WTC11 (cell line): ENCODE results near the gene ALDH8A1. TPM values are rescaled to one million over a fixed set of nuclear protein-coding genes. Genes with fewer than 3 reads are reported as not detected.

Source experiments
- ATAC-seq: fragments of 200-7000 bp; cut with Tn5 transposase; 2 replicates; pipeline ENCODE4 v1.10.0; 2021; ENCODE audit warnings: mild to moderate bottlenecking, moderate library complexity
- CTCF ChIA-PET: fragments of 300-600 bp; sonication (Branson Sonifier 250); formaldehyde crosslinking; loops from one replicate; lab custom pipeline; 2021; ENCODE audit warnings: antibody characterized with exemption; lab: Charles Lee
- POLR2A ChIA-PET: fragments of 350-600 bp; sonication (Branson Sonifier 250); formaldehyde crosslinking; loops from one replicate; lab custom pipeline; 2021; ENCODE audit warnings: antibody characterized with exemption; lab: Charles Lee
- DNase-seq: peaks from one replicate; pipeline ENCODE4 v3.0.0; 2021; ENCODE audit warnings: low spot score
- H3K27ac Mint-ChIP-seq: 2 replicates; pipeline ENCODE4 v1.8.0; 2021; ENCODE audit warnings: mixed read lengths
- H3K27me3 Mint-ChIP-seq: 2 replicates; pipeline ENCODE4 v1.8.0; 2021; ENCODE audit warnings: low read depth, mild to moderate bottlenecking, moderate library complexity, mixed read lengths
- H3K36me3 Mint-ChIP-seq: 2 replicates; pipeline ENCODE4 v1.8.0; 2021; ENCODE audit warnings: mixed read lengths
- H3K4me1 Mint-ChIP-seq: 2 replicates; pipeline ENCODE4 v1.8.0; 2022; ENCODE audit warnings: mixed read lengths
- H3K4me3 Mint-ChIP-seq: 2 replicates; pipeline ENCODE4 v1.8.0; 2021; ENCODE audit warnings: mild to moderate bottlenecking, moderate library complexity, mixed read lengths
- H3K9me3 Mint-ChIP-seq: 2 replicates; pipeline ENCODE4 v1.8.0; 2021; ENCODE audit warnings: mixed read lengths
- AR ChIP-seq: fragments of 250-450 bp; sonication (Bioruptor Pico); IDR thresholded peaks from 2 replicates; pipeline ENCODE4 v1.9.0; 2021; ENCODE audit warnings: mild to moderate bottlenecking
- ATF6 ChIP-seq: sonication (generic); formaldehyde crosslinking; IDR thresholded peaks from 2 replicates; pipeline ENCODE4 v1.8.1; 2023; ENCODE audit warnings: mild to moderate bottlenecking, missing genetic modification reagents
- E2F4 ChIP-seq: sonication (generic); formaldehyde crosslinking; IDR thresholded peaks from 2 replicates; pipeline ENCODE4 v1.8.1; 2022; ENCODE audit warnings: low read depth, mild to moderate bottlenecking, moderate library complexity, missing genetic modification reagents, borderline replicate concordance
- ELF4 ChIP-seq: sonication (generic); formaldehyde crosslinking; IDR thresholded peaks from 2 replicates; pipeline ENCODE4 v1.8.1; 2022; ENCODE audit warnings: low read depth, mild to moderate bottlenecking, moderate library complexity, missing genetic modification reagents
- HMGXB4 ChIP-seq: sonication (generic); formaldehyde crosslinking; IDR thresholded peaks from 2 replicates; pipeline ENCODE4 v1.8.1; 2023; ENCODE audit warnings: mild to moderate bottlenecking, moderate library complexity, missing genetic modification reagents
- JAZF1 ChIP-seq: fragments of 250-450 bp; sonication (Bioruptor Pico); IDR thresholded peaks from 2 replicates; pipeline ENCODE4 v1.9.0; 2021; ENCODE audit warnings: moderate library complexity, mild to moderate bottlenecking, inconsistent platforms
- NFE2L1 ChIP-seq: sonication (generic); formaldehyde crosslinking; IDR thresholded peaks from 2 replicates; pipeline ENCODE4 v1.8.1; 2023; ENCODE audit warnings: missing genetic modification reagents
- NFYB ChIP-seq: sonication (generic); formaldehyde crosslinking; conservative IDR thresholded peaks from 2 replicates; pipeline ENCODE4 v1.8.0; 2022; ENCODE audit warnings: low read depth, missing genetic modification reagents
- NR1H2 ChIP-seq: sonication (generic); formaldehyde crosslinking; IDR thresholded peaks from 2 replicates; pipeline ENCODE4 v1.9.0; 2021; ENCODE audit warnings: mild to moderate bottlenecking, moderate library complexity, missing genetic modification reagents
- SMAD3 ChIP-seq: sonication (generic); formaldehyde crosslinking; IDR thresholded peaks from 2 replicates; pipeline ENCODE4 v1.8.0; 2022; ENCODE audit warnings: missing genetic modification reagents, mild to moderate bottlenecking, borderline replicate concordance
- SP1 ChIP-seq: sonication (generic); formaldehyde crosslinking; conservative IDR thresholded peaks from 2 replicates; pipeline ENCODE4 v1.8.1; 2022; ENCODE audit warnings: missing genetic modification reagents
- TCF7 ChIP-seq: sonication (generic); formaldehyde crosslinking; IDR thresholded peaks from 2 replicates; pipeline ENCODE4 v1.8.0; 2022; ENCODE audit warnings: mild to moderate bottlenecking, low read depth, missing genetic modification reagents, moderate library complexity
- TEAD1 ChIP-seq: sonication (generic); formaldehyde crosslinking; IDR thresholded peaks from 2 replicates; pipeline ENCODE4 v1.8.0; 2022; ENCODE audit warnings: mild to moderate bottlenecking, missing genetic modification reagents
- USF2 ChIP-seq: sonication (generic); formaldehyde crosslinking; IDR thresholded peaks from 2 replicates; pipeline ENCODE4 v1.8.1; 2023; ENCODE audit warnings: mild to moderate bottlenecking, missing genetic modification reagents, moderate library complexity
- ZBTB21 ChIP-seq: sonication (generic); formaldehyde crosslinking; IDR thresholded peaks from 2 replicates; pipeline ENCODE4 v1.8.1; 2023; ENCODE audit warnings: mild to moderate bottlenecking, missing genetic modification reagents, borderline replicate concordance
- ZBTB43 ChIP-seq: sonication (generic); formaldehyde crosslinking; IDR thresholded peaks from 2 replicates; pipeline ENCODE4 v1.8.1; 2023; ENCODE audit warnings: mild to moderate bottlenecking, missing genetic modification reagents
- ZMAT4 ChIP-seq: fragments of 250-450 bp; sonication (Bioruptor Pico); IDR thresholded peaks from 2 replicates; pipeline ENCODE4 v1.9.0; 2021; ENCODE audit warnings: mild to moderate bottlenecking
- ZNF138 ChIP-seq: sonication (generic); formaldehyde crosslinking; conservative IDR thresholded peaks from 2 replicates; pipeline ENCODE4 v1.8.1; 2022; ENCODE audit warnings: mild to moderate bottlenecking, moderate library complexity, missing genetic modification reagents
- ZNF281 ChIP-seq: sonication (generic); formaldehyde crosslinking; IDR thresholded peaks from 2 replicates; pipeline ENCODE4 v1.8.0; 2023; ENCODE audit warnings: mild to moderate bottlenecking, missing genetic modification reagents
- ZNF317 ChIP-seq: sonication (generic); formaldehyde crosslinking; IDR thresholded peaks from 2 replicates; pipeline ENCODE4 v1.8.1; 2023; ENCODE audit warnings: low read depth, mild to moderate bottlenecking, moderate library complexity, missing genetic modification reagents, borderline replicate concordance
- total RNA-seq: library from RNA; stranded (reverse); gene quantifications from 3 replicates; pipeline ENCODE4 v1.2.3, GENCODE V29; 2021

The ALDH8A1 gene
- total RNA-seq, 1 experiment from 2014 or later: 0.17 TPM

- TF ChIP-seq NR1H2 (CRISPR knock-in tag) (no peak), NFYB (CRISPR knock-in tag) (no peak), ZNF281 (CRISPR knock-in tag) (no peak), NFE2L1 (CRISPR knock-in tag) (no peak)
Measured at GRCh38 chr6:134990262-134990661, 40.4 kb upstream of the ALDH8A1 start (continued).

- no peaks in the 10 kb centered on the region for H3K27me3 Mint-ChIP-seq
- peak overlapping the region; percentile 27; the same call in 1 of the 2 replicates for H3K27ac Mint-ChIP-seq
- no peak for DNase-seq
- H3K4me1 Mint-ChIP-seq: no peaks in the 10 kb centered on the region
- POLR2A ChIA-PET: no interaction called here
- CTCF ChIA-PET: no interaction called here
- no peak for ATAC-seq
- peaks cover 23% of the 10 kb centered on the region for H3K36me3 Mint-ChIP-seq
- no peak for TF ChIP-seq JAZF1 (CRISPR knock-in tag)
- no peak for TF ChIP-seq ZNF138
- TF ChIP-seq ELF4 (CRISPR knock-in tag): no peak
- TF ChIP-seq ZNF317 (CRISPR knock-in tag): no peak
- no peak for TF ChIP-seq ZMAT4 (CRISPR knock-in tag)
- TF ChIP-seq E2F4 (CRISPR knock-in tag): no peak
- no peak for TF ChIP-seq ZBTB21 (CRISPR knock-in tag)
- no peak for TF ChIP-seq NR1H2 (CRISPR knock-in tag)
- no peak for TF ChIP-seq NFE2L1 (CRISPR knock-in tag)
- TF ChIP-seq AR (CRISPR knock-in tag): no peak
- TF ChIP-seq SP1 (CRISPR knock-in tag): no peak
- TF ChIP-seq SMAD3 (CRISPR knock-in tag): no peak
- H3K4me3 Mint-ChIP-seq: no peak overlapping the region
- no peaks in the 10 kb centered on the region for H3K9me3 Mint-ChIP-seq
Measured at GRCh38 chr6:134984821-134985220, 34.9 kb upstream of the ALDH8A1 start.

- Mint-ChIP-seq H3K4me1 (no peaks in the 10 kb centered on the region), H3K36me3 (peaks cover 23% of the 10 kb centered on the region), H3K4me3 (no peak overlapping the region), H3K27ac (peak overlapping the region; percentile 42), H3K27me3 (no peaks in the 10 kb centered on the region), H3K9me3 (no peaks in the 10 kb centered on the region)
- ATAC-seq (no peak), DNase-seq (no peak)
- ChIA-PET POLR2A (interaction anchor here (0.6 kb wide), 1 partner anchor 58 kb away, joined by 3 read pairs; no protein-coding TSS in a partner anchor), CTCF (no interaction called here)
- TF ChIP-seq USF2 (CRISPR knock-in tag) (no peak), SMAD3 (CRISPR knock-in tag) (no peak), TCF7 (CRISPR knock-in tag) (no peak), ZNF138 (no peak), ZBTB43 (CRISPR knock-in tag) (no peak), ATF6 (no peak), HMGXB4 (CRISPR knock-in tag) (no peak), TEAD1 (CRISPR knock-in tag) (no peak)
Measured at GRCh38 chr6:134983823-134984222, 33.9 kb upstream of the ALDH8A1 start.
